Activated CD4-positive, alpha-beta T cell treated with anti-CD3 and anti-CD28 coated beads for 36 hours (primary cell): ENCODE results near the gene EMID1. TPM values are rescaled to one million over a fixed set of nuclear protein-coding genes. Genes with fewer than 3 reads are reported as not detected.

ENCODE experiments used
- ATAC-seq: fragments of 200-7000 bp; cut with Tn5 transposase; one replicate; pipeline ENCODE4 v1.10.0; 2021; ENCODE audit warnings: mild to moderate bottlenecking, moderate library complexity
- CTCF ChIA-PET: fragments of 350-600 bp; sonication (Branson Sonifier 250); formaldehyde crosslinking; loops from one replicate; lab custom pipeline; 2021; ENCODE audit warnings: antibody characterized with exemption; lab: Charles Lee
- POLR2A ChIA-PET: fragments of 350-600 bp; sonication (Branson Sonifier 250); formaldehyde crosslinking; loops from one replicate; lab custom pipeline; 2021; ENCODE audit warnings: antibody characterized with exemption, inconsistent platforms; lab: Charles Lee
- DNase-seq: peaks from one replicate; pipeline ENCODE4 v3.0.0-alpha.2; 2020
- H3K27ac Mint-ChIP-seq: one replicate; pipeline ENCODE4 v1.8.0; 2021; ENCODE audit warnings: mixed read lengths
- H3K27me3 Mint-ChIP-seq: one replicate; pipeline ENCODE4 v1.8.0; 2021; ENCODE audit warnings: mixed read lengths
- H3K36me3 Mint-ChIP-seq: one replicate; pipeline ENCODE4 v1.8.0; 2021; ENCODE audit warnings: low read depth, mixed read lengths
- H3K4me1 Mint-ChIP-seq: one replicate; pipeline ENCODE4 v1.8.0; 2021; ENCODE audit warnings: mixed read lengths
- H3K4me3 Mint-ChIP-seq: one replicate; pipeline ENCODE4 v1.8.0; 2021; ENCODE audit warnings: mild to moderate bottlenecking, moderate library complexity, mixed read lengths
- H3K9me3 Mint-ChIP-seq: one replicate; pipeline ENCODE4 v1.8.0; 2021; ENCODE audit warnings: low read depth, mixed read lengths
- intact Hi-C, 2 experiments: fragments of 100-400 bp; cut with DNase I in 1 of 2; cut with micrococcal nuclease in 1 of 2; formaldehyde crosslinking; loops; one replicate each; pipeline versions ENCODE4 v1.14.2 to v1.15.1; 2022 to 2024; cut with DNase I, micrococcal nuclease
- total RNA-seq, 2 experiments: library from RNA; stranded (reverse); gene quantifications; one replicate each; pipeline ENCODE4 v1.2.3, GENCODE V29; 2021

The EMID1 gene
- total RNA-seq, 2 experiments from 2014 or later: not detected

DNA sequence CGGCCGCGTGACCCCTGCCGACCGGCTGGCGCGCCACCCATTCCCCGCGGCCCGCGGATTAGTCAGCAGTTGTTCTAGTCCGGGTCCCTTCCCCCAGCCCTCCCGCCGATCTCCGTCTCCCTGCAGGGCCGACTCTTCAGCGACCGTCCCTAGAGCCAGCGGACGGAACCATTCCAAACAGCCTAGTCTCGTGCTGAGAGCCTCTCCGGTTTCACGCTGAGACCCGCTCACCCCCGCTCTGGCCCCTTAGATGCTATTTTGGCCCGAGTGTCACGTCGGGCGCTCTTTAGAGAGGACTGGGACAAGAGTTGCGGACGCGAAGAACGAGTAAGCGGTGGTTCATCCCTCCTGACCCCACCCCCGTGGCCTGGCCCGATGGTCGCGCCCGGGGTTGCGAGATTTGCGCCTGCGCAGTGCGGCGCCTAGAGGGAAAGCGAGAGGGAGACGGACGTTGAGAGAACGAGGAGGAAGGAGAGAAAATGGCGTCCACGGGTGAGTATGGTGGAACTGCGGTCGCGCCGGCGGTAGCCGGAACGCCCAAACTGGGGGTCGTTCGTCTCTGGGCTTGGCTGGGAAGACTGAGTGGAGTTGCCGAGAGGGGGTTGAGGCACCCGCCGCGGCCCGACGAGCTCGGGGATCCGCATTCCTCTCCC is 62.3 kb downstream of the EMID1 start, which contains the start of the genes EWSR1 and RHBDD3:
Gene EWSR1 (plus strand): TSS at position 411 of the 653 bp plus-strand sequence. CDS start 69 bp downstream, at position 480.
Gene RHBDD3 (minus strand): TSS at position 124 of the 653 bp plus-strand sequence. CDS start 2,355 bp downstream, outside the sequence.
- ATAC-seq (peak; percentile 85), DNase-seq (peak; percentile 96)
- H3K36me3 Mint-ChIP-seq: peaks cover 57% of the 10 kb centered on the region
- H3K27me3 Mint-ChIP-seq: no peaks in the 10 kb centered on the region
- POLR2A ChIA-PET: no interaction called here
- H3K27ac Mint-ChIP-seq: peak within 1 kb of the TSS; percentile 97
- CTCF ChIA-PET: interaction anchor here (1.0 to 1.4 kb wide), 3 partner anchors 9 to 22 kb away, joined by 3 to 5 read pairs (median 4); no protein-coding TSS in a partner anchor
- intact Hi-C loops: loop anchor here (1.0 to 10.0 kb wide), 10 partner anchors 120 to 1349 kb away; partner anchors contain the start of genes ZNRF3 (in 2 of the 2), AP1B1 (in 1 of the 2), CCDC117 (in 1 of the 2) and CHEK2 (in 1 of the 2)
- peaks cover 38% of the 10 kb centered on the region for H3K4me1 Mint-ChIP-seq
- H3K9me3 Mint-ChIP-seq: no peaks in the 10 kb centered on the region
- peak within 1 kb of the TSS; percentile 91 for H3K4me3 Mint-ChIP-seq

DNA sequence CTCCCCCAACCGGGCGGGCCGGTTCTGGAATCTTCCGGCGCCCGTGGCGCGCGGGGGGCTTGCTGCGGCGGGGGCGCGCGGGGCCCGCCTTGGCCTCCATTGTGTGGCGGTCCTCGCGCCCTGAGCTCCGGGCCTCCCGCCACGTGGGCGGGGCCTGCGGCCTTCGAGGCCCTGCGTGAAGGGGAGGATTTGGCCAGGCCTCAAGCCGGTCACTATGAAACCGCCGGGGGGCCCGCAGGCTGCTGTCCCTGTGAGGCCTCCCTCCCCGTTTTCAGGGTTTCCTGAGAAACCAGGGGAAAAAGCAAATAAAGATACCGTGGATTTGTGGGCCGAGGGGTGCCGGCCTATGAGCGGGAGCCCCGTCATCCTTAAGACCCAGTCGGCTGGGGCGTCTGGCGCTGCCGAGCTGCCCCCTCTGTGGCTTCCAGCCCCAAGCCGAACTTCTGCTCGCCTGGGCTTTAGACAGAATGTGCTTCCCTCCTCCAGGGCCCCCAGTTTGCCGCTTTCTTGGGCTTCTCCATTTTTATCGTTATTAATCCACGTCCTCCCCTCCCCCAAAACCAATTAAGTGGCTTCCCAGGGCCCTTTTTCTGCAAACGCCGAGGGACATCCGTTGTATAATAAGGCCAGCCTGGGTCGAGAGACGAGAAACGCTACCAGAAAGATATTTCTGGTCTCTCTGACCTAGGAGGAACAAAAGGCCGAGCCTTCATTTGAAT is 63.0 kb downstream of the EMID1 start:
- Mint-ChIP-seq H3K9me3 (no peaks in the 10 kb centered on the region), H3K4me1 (peaks cover 45% of the 10 kb centered on the region), H3K27ac (peak overlapping the region; percentile 97), H3K36me3 (peaks cover 63% of the 10 kb centered on the region), H3K4me3 (peak overlapping the region; percentile 91), H3K27me3 (no peaks in the 10 kb centered on the region)
- ChIA-PET POLR2A (no interaction called here), CTCF (interaction anchor here (1.0 to 1.4 kb wide), 2 partner anchors 8 to 23 kb away, joined by 4 to 5 read pairs; no protein-coding TSS in a partner anchor)
- ATAC-seq (peak; percentile 14), DNase-seq (peak; percentile 62)
- intact Hi-C loops: loop anchor here (1.0 to 10.0 kb wide), 8 partner anchors 120 to 1350 kb away; partner anchors contain the start of genes AP1B1 (in 1 of the 2), CCDC117 (in 1 of the 2), CHEK2 (in 1 of the 2) and PITPNB (in 1 of the 2)

DNA sequence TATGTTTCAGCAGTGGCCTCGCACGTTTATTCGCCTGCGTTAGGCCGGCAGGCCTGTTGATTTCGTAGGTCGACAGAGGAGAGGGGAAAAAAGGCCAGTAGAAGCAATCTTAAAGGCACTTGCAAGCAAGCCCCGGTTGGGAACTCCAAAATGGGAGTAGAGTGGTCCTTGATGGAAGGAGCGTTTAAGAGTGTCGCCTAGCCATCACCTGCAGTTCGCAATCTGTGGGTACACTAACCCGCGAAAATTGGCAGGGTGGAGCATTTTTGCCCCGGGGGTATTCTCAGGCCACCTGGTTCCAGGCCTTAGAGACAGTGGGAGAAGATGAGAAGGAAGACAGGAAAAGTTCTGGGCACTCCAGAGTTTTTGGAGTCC is 63.5 kb downstream of the EMID1 start:
- H3K27ac Mint-ChIP-seq: peak overlapping the region; percentile 82
- peak overlapping the region; percentile 91 for H3K4me3 Mint-ChIP-seq
- H3K27me3 Mint-ChIP-seq: no peaks in the 10 kb centered on the region
- ATAC-seq (no peak), DNase-seq (peak; percentile 13)
- peaks cover 68% of the 10 kb centered on the region for H3K36me3 Mint-ChIP-seq
- CTCF ChIA-PET: interaction anchor here (1.4 kb wide), 1 partner anchor 18 kb away, joined by 6 read pairs; no protein-coding TSS in a partner anchor
- H3K9me3 Mint-ChIP-seq: no peaks in the 10 kb centered on the region
- POLR2A ChIA-PET: interaction anchor here (2.3 kb wide), 1 partner anchor 13 kb away, joined by 8 read pairs; no protein-coding TSS in a partner anchor
- H3K4me1 Mint-ChIP-seq: peaks cover 50% of the 10 kb centered on the region
- intact Hi-C loops: loop anchor here (2.0 to 10.0 kb wide), 3 partner anchors 384 to 1350 kb away; partner anchors contain the start of genes CCDC117 (in 1 of the 2), PITPNB (in 1 of the 2) and ZNRF3 (in 1 of the 2)

- Mint-ChIP-seq H3K4me1 (peaks cover 56% of the 10 kb centered on the region), H3K9me3 (no peaks in the 10 kb centered on the region), H3K4me3 (peak overlapping the region; percentile 91), H3K27ac (peak overlapping the region; percentile 82), H3K27me3 (no peaks in the 10 kb centered on the region), H3K36me3 (peaks cover 70% of the 10 kb centered on the region)
- intact Hi-C loops: loop anchor here (2.0 to 10.0 kb wide), 4 partner anchors 37 to 1351 kb away; partner anchors contain the start of genes CCDC117 (in 1 of the 2), GAS2L1 (in 1 of the 2), PITPNB (in 1 of the 2) and ZNRF3 (in 1 of the 2)
- CTCF ChIA-PET: interaction anchor here (1.1 to 1.4 kb wide), 2 partner anchors 18 to 36 kb away, joined by 3 to 6 read pairs; no protein-coding TSS in a partner anchor
- POLR2A ChIA-PET: interaction anchor here (1.0 to 2.3 kb wide), 2 partner anchors 12 to 31 kb away, joined by 3 to 8 read pairs; no protein-coding TSS in a partner anchor
- DNase-seq (peak; percentile 21), ATAC-seq (no peak)
These were observed 64.2 kb downstream of the EMID1 start for GRCh38 chr22:29269731-29270474.

GRCh38 chr22:29270475-29271271 is 65.0 kb downstream of the EMID1 start:
- POLR2A ChIA-PET: interaction anchor here (0.8 to 2.3 kb wide), 6 partner anchors 9 to 88 kb away, joined by 3 to 8 read pairs (median 6); no protein-coding TSS in a partner anchor
- intact Hi-C loops: loop anchor here in 1 of 2 experiments (5.0 kb wide), 1 partner anchor 37 kb away; the partner anchor contains the start of gene GAS2L1
- DNase-seq (no peak), ATAC-seq (no peak)
- H3K9me3 Mint-ChIP-seq: no peaks in the 10 kb centered on the region
- peak overlapping the region; percentile 91 for H3K4me3 Mint-ChIP-seq
- peaks cover 77% of the 10 kb centered on the region for H3K36me3 Mint-ChIP-seq
- H3K4me1 Mint-ChIP-seq: peaks cover 62% of the 10 kb centered on the region
- H3K27me3 Mint-ChIP-seq: no peaks in the 10 kb centered on the region
- H3K27ac Mint-ChIP-seq: peak overlapping the region; percentile 82
- CTCF ChIA-PET: interaction anchor here (0.5 to 1.8 kb wide), 4 partner anchors 17 to 302 kb away, joined by 3 to 6 read pairs (median 4); no protein-coding TSS in a partner anchor

DNA sequence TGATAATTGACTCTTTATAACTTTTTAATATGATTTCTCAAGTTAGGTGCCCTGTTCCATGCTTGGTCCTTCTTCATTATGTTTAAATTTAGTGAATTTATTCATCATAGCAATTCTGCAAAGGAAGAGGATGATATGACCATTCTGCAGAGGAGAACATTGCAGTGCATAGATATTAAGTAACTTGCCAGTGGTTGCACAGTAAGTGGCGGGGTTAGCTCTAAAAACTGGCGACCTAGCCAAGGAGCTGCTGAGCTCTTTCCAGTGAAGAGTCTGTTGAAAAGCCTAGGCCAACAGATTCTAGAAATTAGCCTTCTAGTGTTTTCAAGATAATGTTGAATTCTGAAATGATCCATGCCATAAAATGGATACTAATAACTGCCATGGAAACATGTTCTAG is 66.9 kb downstream of the EMID1 start:
- ChIA-PET POLR2A (interaction anchor here (1.6 kb wide), 1 partner anchor 14 kb away, joined by 7 read pairs; no protein-coding TSS in a partner anchor), CTCF (interaction anchor here (1.0 to 1.8 kb wide), 3 partner anchors 17 to 41 kb away, joined by 3 to 4 read pairs (median 3); no protein-coding TSS in a partner anchor)
- intact Hi-C loops: loop anchor here (2.0 to 5.0 kb wide), 2 partner anchors 16 to 35 kb away; partner anchors contain the start of gene GAS2L1 (in 1 of the 2)
- Mint-ChIP-seq H3K4me1 (peaks cover 70% of the 10 kb centered on the region), H3K9me3 (no peaks in the 10 kb centered on the region), H3K27me3 (no peaks in the 10 kb centered on the region), H3K4me3 (no peak overlapping the region), H3K36me3 (peaks cover 86% of the 10 kb centered on the region), H3K27ac (no peak overlapping the region)
- DNase-seq (no peak), ATAC-seq (no peak)

DNA sequence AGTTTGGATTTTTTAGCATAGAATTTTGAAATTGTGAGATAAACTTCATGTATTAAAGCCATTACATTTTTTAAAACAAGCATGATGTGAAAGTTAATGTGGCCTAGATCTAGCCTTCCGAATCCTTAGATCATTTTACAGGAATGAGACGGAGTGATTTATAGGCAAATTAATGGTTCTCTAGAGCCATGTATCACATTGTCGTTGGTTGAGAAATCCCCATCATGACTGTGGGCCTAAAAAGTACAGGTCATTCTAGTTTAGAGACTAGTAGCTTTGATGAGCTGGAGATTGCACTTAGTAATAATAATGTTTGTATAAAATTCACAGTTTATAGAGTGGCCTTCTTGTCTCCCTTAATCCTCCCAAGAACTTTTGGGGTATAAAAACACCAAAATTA is 69.5 kb downstream of the EMID1 start:
- peak overlapping the region; percentile 28 for H3K27ac Mint-ChIP-seq
- CTCF ChIA-PET: interaction anchor here (0.8 kb wide), 1 partner anchor 12 kb away, joined by 3 read pairs; no protein-coding TSS in a partner anchor
- peaks cover 75% of the 10 kb centered on the region for H3K4me1 Mint-ChIP-seq
- ATAC-seq (no peak), DNase-seq (no peak)
- POLR2A ChIA-PET: interaction anchor here (0.5 kb wide), 1 partner anchor 566 kb away, joined by 3 read pairs; no protein-coding TSS in a partner anchor
- H3K4me3 Mint-ChIP-seq: no peak overlapping the region
- no peaks in the 10 kb centered on the region for H3K9me3 Mint-ChIP-seq
- intact Hi-C loops: no loop called here
- no peaks in the 10 kb centered on the region for H3K27me3 Mint-ChIP-seq
- peaks cover 92% of the 10 kb centered on the region for H3K36me3 Mint-ChIP-seq

GRCh38 chr22:29275819-29276565 is 70.3 kb downstream of the EMID1 start:
- ChIA-PET CTCF (interaction anchor here (0.6 to 1.1 kb wide), 2 partner anchors 8 to 88 kb away, joined by 3 to 5 read pairs; partner anchors contain the start of genes EWSR1 and RHBDD3), POLR2A (interaction anchor here (0.5 to 0.6 kb wide), 2 partner anchors 391 to 567 kb away, joined by 3 read pairs; no protein-coding TSS in a partner anchor)
- H3K36me3 Mint-ChIP-seq: peaks cover 88% of the 10 kb centered on the region
- DNase-seq (no peak), ATAC-seq (no peak)
- peak overlapping the region; percentile 43 for H3K27ac Mint-ChIP-seq
- intact Hi-C loops: no loop called here
- peaks cover 67% of the 10 kb centered on the region for H3K4me1 Mint-ChIP-seq
- no peaks in the 10 kb centered on the region for H3K9me3 Mint-ChIP-seq
- no peak overlapping the region for H3K4me3 Mint-ChIP-seq
- H3K27me3 Mint-ChIP-seq: no peaks in the 10 kb centered on the region

- H3K27ac Mint-ChIP-seq: no peak overlapping the region
- H3K4me3 Mint-ChIP-seq: no peak overlapping the region
- no peaks in the 10 kb centered on the region for H3K9me3 Mint-ChIP-seq
- ChIA-PET CTCF (no interaction called here), POLR2A (no interaction called here)
- peaks cover 47% of the 10 kb centered on the region for H3K4me1 Mint-ChIP-seq
- intact Hi-C loops: no loop called here
- peaks cover 84% of the 10 kb centered on the region for H3K36me3 Mint-ChIP-seq
- no peaks in the 10 kb centered on the region for H3K27me3 Mint-ChIP-seq
- DNase-seq (no peak), ATAC-seq (no peak)
These were observed 72.2 kb downstream of the EMID1 start for GRCh38 chr22:29277927-29278326.
